Putamen (tissue), 1 donor: ENCODE results near the gene ADAMTS17.
"Not testable (repeated sequence)": the region's sequence is repeated elsewhere in the genome, so short reads cannot be mapped to it uniquely, and the experiment has no call there.

Source experiments
- DNase-seq: peaks from one replicate; pipeline ENCODE4 v3.0.0-alpha.2; 2016; ENCODE audit warnings: low spot score

ADAMTS17 gene

GRCh38 chr15:99997112-99997651 is 344.6 kb downstream of the ADAMTS17 start:
- DNase-seq, result no peak

- DNase-seq, result no peak
Measured at GRCh38 chr15:99996660-99997059, 345.1 kb downstream of the ADAMTS17 start.

- no peak for DNase-seq
Measured at GRCh38 chr15:99995543-99995942, 346.2 kb downstream of the ADAMTS17 start.

GRCh38 chr15:99994849-99995248 is 346.9 kb downstream of the ADAMTS17 start:
- no peak for DNase-seq

DNA sequence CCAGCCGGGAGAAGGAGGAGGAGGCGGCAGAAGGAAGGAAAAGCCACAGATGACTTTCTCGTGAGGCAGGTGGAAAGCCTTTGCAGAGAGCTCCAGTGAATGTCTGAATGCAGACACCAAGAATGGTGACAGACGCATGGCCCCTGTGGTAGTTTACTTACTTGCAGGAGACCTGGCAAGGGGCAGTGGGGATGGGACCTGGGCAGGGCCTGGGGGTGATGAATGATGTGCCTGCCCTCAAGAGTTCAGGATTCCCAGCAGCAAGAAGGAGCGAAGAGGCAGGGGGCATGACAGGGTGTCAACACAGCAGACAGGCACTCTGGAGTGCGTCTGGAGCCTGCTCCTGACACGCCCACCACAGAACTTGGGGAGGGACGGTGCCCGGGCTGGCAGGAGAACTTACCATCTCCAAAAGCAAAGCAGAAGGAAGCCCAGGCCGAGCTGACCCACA is 348.1 kb downstream of the ADAMTS17 start:
- DNase-seq, result no peak

GRCh38 chr15:99993262-99993661 is 348.5 kb downstream of the ADAMTS17 start:
- DNase-seq, result no peak

- no peak for DNase-seq
Measured at GRCh38 chr15:99992611-99993231, 349.1 kb downstream of the ADAMTS17 start.

DNA sequence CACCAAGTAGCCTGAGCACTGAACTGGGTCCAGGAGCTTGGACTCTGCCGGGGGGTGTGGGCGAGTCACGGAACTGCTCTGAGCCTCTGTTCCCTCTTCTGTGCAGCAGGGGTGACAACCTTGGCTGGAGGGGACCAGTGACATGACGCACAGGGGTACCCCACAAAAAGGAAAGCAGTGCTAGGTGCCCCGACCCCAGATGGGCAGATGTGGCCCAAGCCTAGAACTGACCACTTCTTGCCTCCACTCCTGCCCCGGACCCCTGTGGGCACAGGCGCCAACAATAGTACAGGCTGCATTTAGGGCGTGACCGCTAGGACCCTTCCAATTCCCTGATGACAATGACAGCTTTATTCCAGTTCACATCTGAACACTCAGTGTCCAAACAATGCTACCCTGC is 352.7 kb downstream of the ADAMTS17 start:
- DNase-seq, result no peak

- DNase-seq, result no peak
Measured at GRCh38 chr15:99987701-99988100, 354.1 kb downstream of the ADAMTS17 start.

GRCh38 chr15:99987119-99987506 is 354.7 kb downstream of the ADAMTS17 start:
- peak; percentile 7 for DNase-seq

DNA sequence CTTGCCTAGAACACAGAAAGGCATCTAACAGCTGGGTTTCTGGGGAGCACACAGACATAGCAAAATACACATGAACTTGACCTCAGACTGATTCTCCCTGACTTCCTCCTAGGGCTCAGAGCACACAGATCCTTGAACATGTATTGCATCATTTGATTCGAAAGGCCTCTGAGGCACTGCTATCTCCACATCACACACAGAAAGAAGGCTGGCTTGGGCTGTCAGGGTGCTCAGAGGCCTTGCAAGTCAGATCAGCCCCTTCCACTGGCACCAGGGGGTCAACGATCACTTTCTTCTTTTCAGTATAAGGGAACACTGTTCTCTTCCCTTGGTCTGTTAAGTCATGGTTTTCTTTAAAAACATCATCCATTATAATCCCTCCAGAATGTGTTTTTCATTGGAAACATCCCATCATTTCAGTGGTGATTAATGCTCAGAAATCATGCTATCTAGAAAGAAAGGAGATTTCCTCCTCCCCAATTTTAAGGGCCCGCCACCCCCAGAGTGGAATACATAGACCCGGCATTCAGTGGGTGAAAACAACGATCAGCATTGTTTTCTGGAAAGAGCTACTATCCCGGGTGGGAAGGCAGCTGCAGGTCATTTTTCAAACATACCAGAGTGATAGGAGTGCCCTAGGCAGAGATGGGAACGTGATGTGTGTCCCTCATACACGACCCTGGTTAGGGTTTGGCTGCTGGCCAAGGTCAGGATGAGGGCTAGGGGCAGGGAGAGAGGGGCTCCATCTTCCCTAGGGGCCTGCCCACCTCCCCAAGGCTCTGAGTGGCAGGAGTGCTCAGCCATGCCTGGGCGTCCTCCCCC is 355.3 kb downstream of the ADAMTS17 start:
- peak; percentile 61 for DNase-seq

DNA sequence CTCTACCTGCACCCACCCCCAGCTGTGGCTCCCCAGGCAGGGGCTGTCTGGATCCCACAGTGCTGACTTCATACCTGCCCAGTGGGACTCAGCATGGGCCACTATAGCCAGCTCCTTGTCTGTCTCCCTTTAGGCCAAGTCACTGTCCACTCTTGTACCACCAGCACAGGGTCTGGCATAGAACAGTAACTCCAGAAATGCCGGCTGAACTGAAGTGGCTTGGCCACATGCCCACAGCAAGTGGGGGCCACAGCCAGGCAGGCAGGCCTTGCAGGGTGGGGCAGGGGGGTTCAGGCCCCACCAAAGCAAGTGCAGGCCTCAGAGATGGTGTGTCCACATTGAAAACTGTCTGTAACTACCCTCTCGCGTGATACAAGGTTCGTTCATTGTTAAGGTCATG is 355.9 kb downstream of the ADAMTS17 start:
- DNase-seq, result no peak

DNA sequence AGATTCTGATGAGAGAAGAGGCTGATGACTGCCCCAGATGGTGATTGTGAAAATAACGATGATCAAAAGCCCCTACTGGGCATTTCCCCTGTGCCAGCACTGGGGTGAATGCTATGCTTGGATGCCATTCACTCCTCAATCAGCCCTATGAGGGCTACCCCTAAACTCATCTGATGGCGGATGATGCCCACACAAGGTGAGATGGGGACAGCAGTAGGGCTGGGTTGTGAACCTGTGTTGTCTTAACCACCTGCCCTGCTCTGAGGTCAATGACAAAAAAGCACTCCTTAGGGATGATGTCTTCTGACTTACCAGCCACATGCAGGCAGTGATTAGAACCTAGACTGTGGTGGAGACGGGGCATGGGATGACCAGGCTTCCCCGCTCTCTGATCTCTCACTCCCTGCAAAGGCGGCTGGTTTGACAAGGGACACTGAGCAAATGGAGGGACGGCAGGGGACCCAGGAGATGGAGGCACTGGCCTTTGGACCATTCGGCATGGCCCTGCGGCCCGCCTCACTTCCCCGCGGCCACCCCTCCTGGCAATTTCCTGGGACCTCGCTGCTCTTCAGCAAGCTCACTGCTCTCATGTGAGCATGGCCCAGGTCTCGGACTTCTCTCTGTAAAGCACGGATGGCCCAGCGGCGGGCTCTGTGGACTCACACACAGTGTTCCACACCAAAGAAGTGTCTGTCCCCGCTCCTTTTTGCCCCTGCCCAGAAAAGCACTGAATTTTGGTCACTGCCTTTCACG is 357.1 kb downstream of the ADAMTS17 start:
- no peak for DNase-seq

GRCh38 chr15:99983886-99984286 is 357.9 kb downstream of the ADAMTS17 start:
- DNase-seq, result no peak

GRCh38 chr15:99983171-99983885 is 358.4 kb downstream of the ADAMTS17 start:
- DNase-seq, result no peak

- no peak for DNase-seq
Measured at GRCh38 chr15:99982662-99983061, 359.1 kb downstream of the ADAMTS17 start.

- no peak for DNase-seq
Measured at GRCh38 chr15:99981839-99982658, 359.7 kb downstream of the ADAMTS17 start.

DNA sequence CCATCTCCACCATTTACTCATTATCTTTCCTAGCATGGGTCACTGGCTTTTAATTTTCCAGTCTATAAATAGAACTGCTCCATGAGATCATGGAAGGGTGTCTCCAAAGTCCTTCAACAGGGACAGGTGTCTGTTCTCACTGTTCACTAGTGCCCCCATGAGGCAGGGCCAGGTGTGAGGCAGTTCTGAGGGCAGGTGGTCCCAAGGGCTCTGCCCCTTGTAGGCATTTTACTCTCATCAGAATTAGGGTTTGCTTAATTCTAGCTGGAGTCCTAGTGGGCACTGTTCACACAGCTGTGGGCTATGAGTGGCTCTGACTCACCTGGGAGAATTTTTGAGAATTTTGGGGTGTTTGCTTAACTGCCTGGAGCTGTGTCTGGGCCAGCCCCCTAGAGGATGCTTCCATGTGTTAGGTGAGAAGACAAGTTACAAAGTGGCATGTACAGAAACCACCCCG is 360.6 kb downstream of the ADAMTS17 start:
- no peak for DNase-seq

DNA sequence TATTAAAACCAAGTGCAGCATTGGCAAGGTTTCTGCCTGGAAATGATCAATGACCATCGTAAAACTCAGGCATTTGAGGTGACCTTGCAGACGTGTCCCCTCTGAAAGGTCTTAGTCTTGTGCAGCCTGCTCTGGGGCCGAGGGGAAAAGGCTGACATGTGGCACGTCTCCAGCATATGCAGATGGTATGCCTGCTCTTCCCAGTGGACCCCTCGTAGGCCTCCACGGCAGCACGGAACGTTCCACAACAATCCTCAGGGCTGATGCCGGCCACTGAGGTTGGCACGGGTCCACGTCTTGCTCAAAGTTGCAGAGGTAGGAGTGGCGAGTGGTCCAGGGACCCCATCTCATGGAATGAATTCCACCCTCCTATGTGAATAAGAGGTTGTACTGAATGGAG is 361.0 kb downstream of the ADAMTS17 start:
- DNase-seq, result no peak

DNA sequence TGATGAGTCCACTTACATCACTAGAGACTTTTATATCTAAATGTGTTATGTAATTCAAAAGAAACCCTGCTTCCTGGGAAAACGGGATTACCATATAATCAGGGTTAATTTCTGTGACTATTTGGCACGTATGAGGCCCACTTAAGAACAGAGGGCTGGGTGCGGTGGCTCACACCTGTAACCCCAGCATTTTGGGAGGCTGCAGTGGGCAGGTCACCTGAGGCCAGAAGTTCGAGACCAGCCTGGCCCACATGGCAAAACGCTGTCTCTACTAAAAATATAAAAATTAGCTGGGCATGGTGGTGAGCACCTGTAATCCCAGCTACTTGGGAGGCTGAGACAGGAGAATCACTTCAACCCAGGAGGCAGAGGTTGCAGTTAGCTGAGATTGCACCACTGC is 361.9 kb downstream of the ADAMTS17 start:
- DNase-seq, result not testable (repeated sequence)

DNA sequence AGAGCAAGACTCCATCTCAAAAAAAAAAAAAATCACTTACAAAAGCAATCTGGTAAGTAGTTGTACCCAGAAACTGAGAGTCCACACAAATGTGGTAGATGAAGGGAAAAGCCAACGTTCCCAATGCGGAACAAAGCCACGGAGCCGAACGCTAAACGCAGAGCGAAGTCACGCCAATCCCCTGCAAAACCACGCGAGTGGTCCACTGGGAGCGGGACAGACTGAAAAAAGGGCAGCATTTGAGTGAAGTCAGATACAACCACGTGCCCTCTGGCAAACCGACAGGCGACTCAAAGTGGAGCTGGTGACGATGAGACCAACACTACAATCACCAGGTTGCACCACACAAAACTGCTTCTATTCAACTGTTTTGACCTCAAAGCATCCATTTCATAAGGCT is 362.4 kb downstream of the ADAMTS17 start:
- DNase-seq, result no peak
